HepG2 (cell line): ENCODE results near the gene WAS. TPM values are rescaled to one million over a fixed set of nuclear protein-coding genes. Genes with fewer than 3 reads are reported as not detected.

Source experiments
- AKAP8 ChIP-seq: sonication (generic); formaldehyde crosslinking; IDR thresholded peaks from 2 replicates; pipeline ENCODE4 v1.5.1; 2020; ENCODE audit warnings: mild to moderate bottlenecking, missing genetic modification reagents
- CCAR2 ChIP-seq: fragments of 200-400 bp; formaldehyde crosslinking; optimal IDR thresholded peaks from 2 replicates; pipeline ENCODE3; 2018; ENCODE audit warnings: low read depth, mild to moderate bottlenecking, low read length, moderate library complexity
- GZF1 ChIP-seq: sonication (generic); formaldehyde crosslinking; IDR thresholded peaks from 2 replicates; pipeline ENCODE4 v1.5.1; 2020; ENCODE audit warnings: mild to moderate bottlenecking, missing genetic modification reagents
- KLF9 ChIP-seq: IDR thresholded peaks from 2 replicates; pipeline ENCODE4 v1.6.1; 2016; ENCODE audit warnings: low read depth
- PTBP1 ChIP-seq: fragments of 200-400 bp; formaldehyde crosslinking; IDR thresholded peaks from 2 replicates; pipeline ENCODE4 v1.6.1; 2018; ENCODE audit warnings: low read length, low read depth; ENCODE audit not compliant: poor library complexity, severe bottlenecking
- SAP130 ChIP-seq: IDR thresholded peaks from 2 replicates; pipeline ENCODE4 v1.6.1; 2016; ENCODE audit warnings: low read depth
- SMC3 ChIP-seq: IDR thresholded peaks from 2 replicates; pipeline ENCODE4 v1.6.1; 2011; ENCODE audit warnings: low read length, improper control_type of control experiment
- SOX5 ChIP-seq: IDR thresholded peaks from 2 replicates; pipeline ENCODE4 v1.6.1; 2016; ENCODE audit warnings: borderline replicate concordance
- SOX6 ChIP-seq, 2 experiments: fragments of 450-650 bp in 1 of 2; sonication (generic) in 1 of 2; formaldehyde crosslinking in 1 of 2; IDR thresholded peaks; 2 replicates each; pipeline versions ENCODE4 v1.4.0 to v1.6.1; 2017 to 2020; ENCODE audit warnings: antibody characterized with exemption in 1 of 2, mild to moderate bottlenecking in 1 of 2, missing genetic modification reagents in 1 of 2
- ZBTB1 ChIP-seq: sonication (generic); formaldehyde crosslinking; IDR thresholded peaks from 2 replicates; pipeline ENCODE4 v1.4.0; 2020; ENCODE audit warnings: missing genetic modification reagents, borderline replicate concordance
- ZNF839 ChIP-seq: sonication (generic); formaldehyde crosslinking; IDR thresholded peaks from 2 replicates; pipeline ENCODE4 v1.4.0; 2020; ENCODE audit warnings: missing genetic modification reagents, mild to moderate bottlenecking, borderline replicate concordance
- polyA plus RNA-seq, 8 experiments: library from polyadenylated mRNA; depleted of rRNA in 3 of 8; stranded (reverse) in 7 of 8; unstranded in 1 of 8; fragments of >200 nt; fragmentation: Illumina TruSeq in 4 of 8; extraction: Trizol in 4 of 8; gene quantifications; 2 replicates each; pipeline versions ENCODE4 v1.2.1 to v1.2.3, GENCODE V29; 2011 to 2016; ENCODE audit warnings: low read depth in 4 of 8, missing spikeins in 1 of 8, mixed read lengths in 1 of 8; ENCODE audit not compliant: insufficient read depth in 1 of 8
- total RNA-seq, 5 experiments: library from RNA; depleted of rRNA; stranded (reverse); fragments of >200 nt; fragmentation: Illumina TruSeq; extraction: Trizol; gene quantifications; 2 replicates each; pipeline ENCODE4 v1.2.3, GENCODE V29; 2016; ENCODE audit warnings: low read depth in 1 of 5
- TF ChIP-seq, protein P1 (sequence below): sonication (generic); formaldehyde crosslinking; IDR thresholded peaks from 2 replicates; pipeline ENCODE4 v1.5.0; 2020; ENCODE audit warnings: missing genetic modification reagents
- TF ChIP-seq, protein P2 (sequence below): sonication (generic); formaldehyde crosslinking; IDR thresholded peaks from 2 replicates; pipeline ENCODE4; 2020; ENCODE audit warnings: missing genetic modification reagents, mild to moderate bottlenecking, borderline replicate concordance
- TF ChIP-seq, protein P3 (sequence below): sonication (generic); formaldehyde crosslinking; IDR thresholded peaks from 2 replicates; pipeline ENCODE4 v1.5.0; 2020; ENCODE audit warnings: missing genetic modification reagents
- TF ChIP-seq, protein P4 (sequence below): sonication (generic); formaldehyde crosslinking; IDR thresholded peaks from 2 replicates; pipeline ENCODE4 v1.9.0; 2021; ENCODE audit warnings: missing genetic modification reagents, borderline replicate concordance
- TF ChIP-seq, protein P5 (sequence below), 2 experiments: sonication (generic) in 1 of 2; formaldehyde crosslinking in 1 of 2; IDR thresholded peaks; 2 replicates each; pipeline versions ENCODE4 v1.4.0 to v1.6.1; 2018 to 2020; ENCODE audit warnings: missing genetic modification reagents in 2 of 2, borderline replicate concordance in 1 of 2, low read depth in 1 of 2, mild to moderate bottlenecking in 1 of 2, missing biosample characterization in 1 of 2
- TF ChIP-seq, protein P6 (sequence below): sonication (generic); formaldehyde crosslinking; IDR thresholded peaks from 2 replicates; pipeline ENCODE4 v1.5.0; 2020; ENCODE audit warnings: missing genetic modification reagents

Gene WAS
- total and polyA plus RNA-seq, 2 of the 13 experiments (the other 11 are each of a cell fraction or from before 2014, with no cell fraction given): 0.11 TPM; not detected in 1

DNA sequence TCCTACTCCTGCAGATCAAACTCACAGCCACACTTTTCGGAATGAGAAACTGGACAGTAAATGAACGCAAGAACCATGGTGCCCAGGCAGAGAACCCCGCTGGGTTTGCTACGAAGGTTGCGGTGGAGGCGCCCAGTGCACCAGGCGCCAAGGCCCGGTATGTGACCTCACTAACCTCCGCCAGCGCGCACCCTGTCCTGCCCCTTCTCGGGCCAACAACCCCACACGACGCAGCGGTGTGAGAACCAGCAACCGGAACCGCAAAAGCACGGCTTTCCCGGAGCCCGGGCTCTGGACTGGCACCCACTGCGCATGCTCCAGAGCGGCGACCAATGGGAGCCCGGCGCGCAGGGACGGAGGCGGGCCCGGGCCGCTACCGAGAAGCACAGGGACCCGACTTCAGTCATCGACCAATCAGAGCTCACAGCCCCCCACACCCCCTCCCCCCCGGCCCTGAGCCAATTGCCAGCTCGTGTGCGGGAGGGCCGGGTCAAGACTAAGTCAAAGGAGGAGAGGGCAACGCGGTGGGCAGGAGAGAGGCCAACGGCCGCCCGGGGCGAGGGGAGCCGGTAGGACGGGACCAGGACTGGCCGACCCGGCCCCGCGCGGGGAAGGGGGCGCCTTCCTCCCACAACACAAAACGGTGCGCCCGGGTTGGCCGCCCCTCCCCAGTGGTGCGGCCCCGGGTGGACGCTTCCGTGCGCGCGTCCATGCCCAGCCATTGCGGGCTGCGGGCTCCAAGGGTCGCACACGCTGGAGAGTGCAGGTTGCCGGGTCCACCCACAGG is 7.3 kb upstream of the WAS start (continued):
- TF ChIP-seq, protein P1, sequence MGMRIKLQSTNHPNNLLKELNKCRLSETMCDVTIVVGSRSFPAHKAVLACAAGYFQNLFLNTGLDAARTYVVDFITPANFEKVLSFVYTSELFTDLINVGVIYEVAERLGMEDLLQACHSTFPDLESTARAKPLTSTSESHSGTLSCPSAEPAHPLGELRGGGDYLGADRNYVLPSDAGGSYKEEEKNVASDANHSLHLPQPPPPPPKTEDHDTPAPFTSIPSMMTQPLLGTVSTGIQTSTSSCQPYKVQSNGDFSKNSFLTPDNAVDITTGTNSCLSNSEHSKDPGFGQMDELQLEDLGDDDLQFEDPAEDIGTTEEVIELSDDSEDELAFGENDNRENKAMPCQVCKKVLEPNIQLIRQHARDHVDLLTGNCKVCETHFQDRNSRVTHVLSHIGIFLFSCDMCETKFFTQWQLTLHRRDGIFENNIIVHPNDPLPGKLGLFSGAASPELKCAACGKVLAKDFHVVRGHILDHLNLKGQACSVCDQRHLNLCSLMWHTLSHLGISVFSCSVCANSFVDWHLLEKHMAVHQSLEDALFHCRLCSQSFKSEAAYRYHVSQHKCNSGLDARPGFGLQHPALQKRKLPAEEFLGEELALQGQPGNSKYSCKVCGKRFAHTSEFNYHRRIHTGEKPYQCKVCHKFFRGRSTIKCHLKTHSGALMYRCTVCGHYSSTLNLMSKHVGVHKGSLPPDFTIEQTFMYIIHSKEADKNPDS (CRISPR knock-in tag): peak; percentile 28; the same call in 1 of the 2 replicates
- TF ChIP-seq KLF9 (CRISPR knock-in tag) (no peak), CCAR2 (no peak), SMC3 (no peak), AKAP8 (no peak), SOX5 (CRISPR knock-in tag) (no peak), GZF1 (CRISPR knock-in tag) (no peak), ZBTB1 (CRISPR knock-in tag) (no peak), SAP130 (peak; percentile 78), ZNF839 (CRISPR knock-in tag) (no peak), SOX6 (IDR thresholded peaks at IDR 0.05) (no peak), SOX6 (CRISPR knock-in tag; IDR thresholded peaks at IDR 0.05) (no peak), PTBP1 (no peak)
- TF ChIP-seq, protein P2, sequence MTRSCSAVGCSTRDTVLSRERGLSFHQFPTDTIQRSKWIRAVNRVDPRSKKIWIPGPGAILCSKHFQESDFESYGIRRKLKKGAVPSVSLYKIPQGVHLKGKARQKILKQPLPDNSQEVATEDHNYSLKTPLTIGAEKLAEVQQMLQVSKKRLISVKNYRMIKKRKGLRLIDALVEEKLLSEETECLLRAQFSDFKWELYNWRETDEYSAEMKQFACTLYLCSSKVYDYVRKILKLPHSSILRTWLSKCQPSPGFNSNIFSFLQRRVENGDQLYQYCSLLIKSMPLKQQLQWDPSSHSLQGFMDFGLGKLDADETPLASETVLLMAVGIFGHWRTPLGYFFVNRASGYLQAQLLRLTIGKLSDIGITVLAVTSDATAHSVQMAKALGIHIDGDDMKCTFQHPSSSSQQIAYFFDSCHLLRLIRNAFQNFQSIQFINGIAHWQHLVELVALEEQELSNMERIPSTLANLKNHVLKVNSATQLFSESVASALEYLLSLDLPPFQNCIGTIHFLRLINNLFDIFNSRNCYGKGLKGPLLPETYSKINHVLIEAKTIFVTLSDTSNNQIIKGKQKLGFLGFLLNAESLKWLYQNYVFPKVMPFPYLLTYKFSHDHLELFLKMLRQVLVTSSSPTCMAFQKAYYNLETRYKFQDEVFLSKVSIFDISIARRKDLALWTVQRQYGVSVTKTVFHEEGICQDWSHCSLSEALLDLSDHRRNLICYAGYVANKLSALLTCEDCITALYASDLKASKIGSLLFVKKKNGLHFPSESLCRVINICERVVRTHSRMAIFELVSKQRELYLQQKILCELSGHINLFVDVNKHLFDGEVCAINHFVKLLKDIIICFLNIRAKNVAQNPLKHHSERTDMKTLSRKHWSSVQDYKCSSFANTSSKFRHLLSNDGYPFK (CRISPR knock-in tag): no peak
- TF ChIP-seq, protein P3, sequence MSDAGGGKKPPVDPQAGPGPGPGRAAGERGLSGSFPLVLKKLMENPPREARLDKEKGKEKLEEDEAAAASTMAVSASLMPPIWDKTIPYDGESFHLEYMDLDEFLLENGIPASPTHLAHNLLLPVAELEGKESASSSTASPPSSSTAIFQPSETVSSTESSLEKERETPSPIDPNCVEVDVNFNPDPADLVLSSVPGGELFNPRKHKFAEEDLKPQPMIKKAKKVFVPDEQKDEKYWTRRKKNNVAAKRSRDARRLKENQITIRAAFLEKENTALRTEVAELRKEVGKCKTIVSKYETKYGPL (CRISPR knock-in tag): no peak
- TF ChIP-seq, protein P4, sequence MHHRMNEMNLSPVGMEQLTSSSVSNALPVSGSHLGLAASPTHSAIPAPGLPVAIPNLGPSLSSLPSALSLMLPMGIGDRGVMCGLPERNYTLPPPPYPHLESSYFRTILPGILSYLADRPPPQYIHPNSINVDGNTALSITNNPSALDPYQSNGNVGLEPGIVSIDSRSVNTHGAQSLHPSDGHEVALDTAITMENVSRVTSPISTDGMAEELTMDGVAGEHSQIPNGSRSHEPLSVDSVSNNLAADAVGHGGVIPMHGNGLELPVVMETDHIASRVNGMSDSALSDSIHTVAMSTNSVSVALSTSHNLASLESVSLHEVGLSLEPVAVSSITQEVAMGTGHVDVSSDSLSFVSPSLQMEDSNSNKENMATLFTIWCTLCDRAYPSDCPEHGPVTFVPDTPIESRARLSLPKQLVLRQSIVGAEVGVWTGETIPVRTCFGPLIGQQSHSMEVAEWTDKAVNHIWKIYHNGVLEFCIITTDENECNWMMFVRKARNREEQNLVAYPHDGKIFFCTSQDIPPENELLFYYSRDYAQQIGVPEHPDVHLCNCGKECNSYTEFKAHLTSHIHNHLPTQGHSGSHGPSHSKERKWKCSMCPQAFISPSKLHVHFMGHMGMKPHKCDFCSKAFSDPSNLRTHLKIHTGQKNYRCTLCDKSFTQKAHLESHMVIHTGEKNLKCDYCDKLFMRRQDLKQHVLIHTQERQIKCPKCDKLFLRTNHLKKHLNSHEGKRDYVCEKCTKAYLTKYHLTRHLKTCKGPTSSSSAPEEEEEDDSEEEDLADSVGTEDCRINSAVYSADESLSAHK (CRISPR knock-in tag): no peak
- TF ChIP-seq, protein P5, sequence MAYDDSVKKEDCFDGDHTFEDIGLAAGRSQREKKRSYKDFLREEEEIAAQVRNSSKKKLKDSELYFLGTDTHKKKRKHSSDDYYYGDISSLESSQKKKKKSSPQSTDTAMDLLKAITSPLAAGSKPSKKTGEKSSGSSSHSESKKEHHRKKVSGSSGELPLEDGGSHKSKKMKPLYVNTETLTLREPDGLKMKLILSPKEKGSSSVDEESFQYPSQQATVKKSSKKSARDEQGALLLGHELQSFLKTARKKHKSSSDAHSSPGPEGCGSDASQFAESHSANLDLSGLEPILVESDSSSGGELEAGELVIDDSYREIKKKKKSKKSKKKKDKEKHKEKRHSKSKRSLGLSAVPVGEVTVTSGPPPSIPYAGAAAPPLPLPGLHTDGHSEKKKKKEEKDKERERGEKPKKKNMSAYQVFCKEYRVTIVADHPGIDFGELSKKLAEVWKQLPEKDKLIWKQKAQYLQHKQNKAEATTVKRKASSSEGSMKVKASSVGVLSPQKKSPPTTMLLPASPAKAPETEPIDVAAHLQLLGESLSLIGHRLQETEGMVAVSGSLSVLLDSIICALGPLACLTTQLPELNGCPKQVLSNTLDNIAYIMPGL (CRISPR knock-in tag; IDR thresholded peaks at IDR 0.05; ENCODE audit: borderline replicate concordance in 1 of 2, low read depth in 1 of 2): no peak; a peak in 2 of 4 replicates
- TF ChIP-seq, protein P6, sequence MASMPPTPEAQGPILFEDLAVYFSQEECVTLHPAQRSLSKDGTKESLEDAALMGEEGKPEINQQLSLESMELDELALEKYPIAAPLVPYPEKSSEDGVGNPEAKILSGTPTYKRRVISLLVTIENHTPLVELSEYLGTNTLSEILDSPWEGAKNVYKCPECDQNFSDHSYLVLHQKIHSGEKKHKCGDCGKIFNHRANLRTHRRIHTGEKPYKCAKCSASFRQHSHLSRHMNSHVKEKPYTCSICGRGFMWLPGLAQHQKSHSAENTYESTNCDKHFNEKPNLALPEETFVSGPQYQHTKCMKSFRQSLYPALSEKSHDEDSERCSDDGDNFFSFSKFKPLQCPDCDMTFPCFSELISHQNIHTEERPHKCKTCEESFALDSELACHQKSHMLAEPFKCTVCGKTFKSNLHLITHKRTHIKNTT (CRISPR knock-in tag): no peak
